ENCODE measurements around the gene PPM1B.

- TF ChIP-seq POLR2A (IDR thresholded peaks at IDR 0.05) = no peak
- TF ChIP-seq, protein P1, sequence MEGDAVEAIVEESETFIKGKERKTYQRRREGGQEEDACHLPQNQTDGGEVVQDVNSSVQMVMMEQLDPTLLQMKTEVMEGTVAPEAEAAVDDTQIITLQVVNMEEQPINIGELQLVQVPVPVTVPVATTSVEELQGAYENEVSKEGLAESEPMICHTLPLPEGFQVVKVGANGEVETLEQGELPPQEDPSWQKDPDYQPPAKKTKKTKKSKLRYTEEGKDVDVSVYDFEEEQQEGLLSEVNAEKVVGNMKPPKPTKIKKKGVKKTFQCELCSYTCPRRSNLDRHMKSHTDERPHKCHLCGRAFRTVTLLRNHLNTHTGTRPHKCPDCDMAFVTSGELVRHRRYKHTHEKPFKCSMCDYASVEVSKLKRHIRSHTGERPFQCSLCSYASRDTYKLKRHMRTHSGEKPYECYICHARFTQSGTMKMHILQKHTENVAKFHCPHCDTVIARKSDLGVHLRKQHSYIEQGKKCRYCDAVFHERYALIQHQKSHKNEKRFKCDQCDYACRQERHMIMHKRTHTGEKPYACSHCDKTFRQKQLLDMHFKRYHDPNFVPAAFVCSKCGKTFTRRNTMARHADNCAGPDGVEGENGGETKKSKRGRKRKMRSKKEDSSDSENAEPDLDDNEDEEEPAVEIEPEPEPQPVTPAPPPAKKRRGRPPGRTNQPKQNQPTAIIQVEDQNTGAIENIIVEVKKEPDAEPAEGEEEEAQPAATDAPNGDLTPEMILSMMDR (IDR thresholded peaks at IDR 0.05 in 4 of 5, conservative IDR thresholded peaks at IDR 0.05 in 1 of 5) = no peak
These were observed 78.2 kb downstream of the PPM1B start for GRCh38 chr2:44246840-44247369.

All from gastrocnemius medialis (tissue), 4 donors.